Activated CD8-positive, alpha-beta memory T cell treated with anti-CD3 and anti-CD28 coated beads for 36 hours (primary cell): ENCODE results near the gene GPC3. TPM values are rescaled to one million over a fixed set of nuclear protein-coding genes. Genes with fewer than 3 reads are reported as not detected.
"Not testable (repeated sequence)": the region's sequence is repeated elsewhere in the genome, so short reads cannot be mapped to it uniquely, and the experiment has no call there.

ENCODE experiments used
- CTCF ChIA-PET: fragments of 350-600 bp; sonication (Branson Sonifier 250); formaldehyde crosslinking; loops from one replicate; lab custom pipeline; 2021; ENCODE audit warnings: antibody characterized with exemption; lab: Charles Lee
- POLR2A ChIA-PET: fragments of 350-600 bp; sonication (Branson Sonifier 250); formaldehyde crosslinking; loops from one replicate; lab custom pipeline; 2021; ENCODE audit warnings: antibody characterized with exemption; lab: Charles Lee
- total RNA-seq, 2 experiments: library from RNA; stranded (reverse); gene quantifications; one replicate each; pipeline ENCODE4 v1.2.3, GENCODE V29; 2021

The GPC3 gene
- total RNA-seq, 2 experiments from 2014 or later = not detected

DNA sequence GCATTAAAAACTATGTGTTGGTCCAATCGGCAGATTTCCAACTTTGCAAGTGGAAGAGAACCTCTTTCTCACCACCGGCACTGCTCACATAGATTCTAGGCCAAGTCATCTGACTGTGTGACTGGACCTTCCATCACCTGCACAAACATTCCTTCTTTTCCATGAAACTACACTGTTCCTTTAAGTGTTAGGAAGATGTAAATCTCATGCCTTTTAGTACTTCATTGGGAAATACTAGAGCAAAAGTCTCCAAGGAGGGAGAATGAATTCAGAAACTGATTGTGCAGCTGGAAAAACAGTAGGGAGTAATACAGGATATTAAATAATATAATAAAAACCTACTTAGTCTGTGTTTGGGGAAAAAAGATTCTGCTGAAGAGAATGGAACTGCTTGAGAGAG lies 238.2 kb downstream of the GPC3 start:
- ChIA-PET POLR2A (no interaction called here), CTCF (no interaction called here)

DNA sequence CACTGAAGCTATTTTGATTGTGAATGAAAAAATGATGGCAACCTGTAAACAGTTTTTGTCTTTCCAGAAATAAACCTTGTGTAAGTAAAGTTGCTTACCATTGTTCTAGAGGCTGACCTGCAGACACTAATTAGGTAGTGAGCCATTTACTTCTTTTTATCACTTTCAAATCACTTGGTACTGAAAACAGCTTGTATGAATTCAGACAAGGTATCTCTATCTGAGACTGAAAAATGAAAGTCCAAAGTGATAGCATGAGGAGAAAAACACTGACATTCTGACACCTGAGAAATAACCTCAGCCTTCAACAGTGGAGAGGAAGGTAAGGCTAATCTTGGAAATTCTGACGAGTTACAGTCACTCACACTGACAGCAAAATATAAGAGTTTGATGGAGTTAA lies 238.8 kb downstream of the GPC3 start:
- ChIA-PET CTCF (no interaction called here), POLR2A (no interaction called here)

DNA sequence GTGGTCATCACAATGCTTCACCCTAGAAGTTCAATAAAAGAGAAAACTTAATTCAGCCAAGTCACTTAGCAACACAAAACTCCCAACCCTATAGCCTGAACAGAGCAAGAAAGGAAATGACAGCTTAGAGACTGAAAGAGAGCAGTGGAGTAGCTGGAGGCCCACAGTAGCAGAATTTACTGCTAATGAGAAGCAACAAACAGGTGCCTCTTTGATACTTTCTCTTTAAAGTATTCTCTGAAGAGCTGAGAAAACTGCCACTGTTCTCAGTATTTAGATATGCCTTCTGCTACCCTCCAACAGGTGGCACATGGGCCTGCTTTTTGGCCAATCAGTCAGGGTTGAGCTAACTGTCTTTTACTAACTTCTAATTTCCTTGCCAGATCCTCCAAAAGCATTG lies 240.0 kb downstream of the GPC3 start:
- ChIA-PET POLR2A (no interaction called here), CTCF (no interaction called here)

DNA sequence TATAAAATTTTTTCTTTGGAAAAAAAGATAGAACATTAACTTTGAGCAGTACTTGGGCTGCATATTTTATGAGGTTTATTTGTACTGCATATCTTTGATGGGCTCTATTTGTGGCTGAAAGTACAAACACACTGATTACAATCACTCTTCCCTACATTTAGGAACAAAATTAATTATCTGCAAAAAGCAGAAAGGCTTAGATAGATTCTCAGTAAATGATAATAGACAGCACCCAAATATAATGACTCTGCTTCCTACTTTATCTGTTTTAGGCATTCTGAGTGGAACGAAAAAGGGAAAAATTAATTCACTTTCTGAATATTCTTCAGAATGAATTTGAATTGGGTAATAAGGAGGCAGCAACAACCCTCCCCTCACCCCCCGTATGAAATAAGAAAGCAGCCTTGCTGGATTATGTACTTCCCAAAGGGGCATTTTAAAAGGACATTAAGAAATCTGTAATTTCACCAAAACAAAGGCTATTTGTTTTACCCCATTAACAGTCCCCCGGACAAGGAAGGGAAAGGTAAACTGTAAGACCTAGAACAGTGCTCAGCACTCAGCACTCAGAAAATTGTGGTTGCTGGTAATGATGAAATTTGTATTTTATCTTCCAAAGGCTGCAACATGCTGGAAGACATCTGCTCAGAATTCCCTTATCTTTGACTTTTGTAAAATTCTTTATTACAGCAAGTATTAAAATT lies 242.6 kb downstream of the GPC3 start:
- ChIA-PET POLR2A (no interaction called here), CTCF (no interaction called here)

DNA sequence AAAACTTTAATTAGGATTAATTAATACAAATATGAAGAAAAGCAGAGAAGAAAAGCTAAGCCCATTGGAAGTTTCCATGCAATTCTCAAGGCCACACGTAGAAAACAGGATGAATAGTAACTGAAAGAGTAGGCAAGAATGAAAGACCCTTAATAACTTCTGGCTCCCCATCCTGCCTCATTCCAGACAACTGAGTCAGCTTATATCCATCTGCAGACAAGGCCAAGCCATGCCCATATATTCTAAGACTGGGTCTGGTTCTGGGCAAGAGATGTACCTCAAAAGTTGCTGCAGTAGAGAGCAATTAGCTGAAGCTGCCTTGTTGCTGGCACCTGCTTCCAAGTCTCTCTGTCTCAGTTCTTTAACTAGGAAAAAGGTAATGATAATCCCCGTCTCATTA lies 244.1 kb downstream of the GPC3 start:
- ChIA-PET CTCF (no interaction called here), POLR2A (no interaction called here)

DNA sequence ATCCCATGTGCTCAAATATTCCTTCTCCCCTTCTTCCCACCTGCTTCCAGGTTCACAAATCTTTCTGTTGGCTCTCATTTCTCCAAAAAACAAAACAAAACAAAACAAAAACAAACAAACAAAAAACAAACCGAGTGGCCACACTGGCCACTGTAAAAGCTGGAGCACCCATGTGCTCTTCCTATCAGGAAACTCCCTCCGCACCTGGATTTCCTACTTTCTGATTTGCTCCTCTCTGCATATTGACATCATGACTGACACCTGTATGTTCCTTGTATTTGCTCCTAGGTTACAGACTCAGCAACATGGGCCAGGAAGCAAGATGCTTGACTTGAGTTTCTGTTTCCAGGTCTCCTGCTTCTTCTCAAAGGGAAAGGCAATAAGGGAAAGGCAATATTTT lies 258.8 kb downstream of the GPC3 start:
- ChIA-PET CTCF (no interaction called here), POLR2A (no interaction called here)

DNA sequence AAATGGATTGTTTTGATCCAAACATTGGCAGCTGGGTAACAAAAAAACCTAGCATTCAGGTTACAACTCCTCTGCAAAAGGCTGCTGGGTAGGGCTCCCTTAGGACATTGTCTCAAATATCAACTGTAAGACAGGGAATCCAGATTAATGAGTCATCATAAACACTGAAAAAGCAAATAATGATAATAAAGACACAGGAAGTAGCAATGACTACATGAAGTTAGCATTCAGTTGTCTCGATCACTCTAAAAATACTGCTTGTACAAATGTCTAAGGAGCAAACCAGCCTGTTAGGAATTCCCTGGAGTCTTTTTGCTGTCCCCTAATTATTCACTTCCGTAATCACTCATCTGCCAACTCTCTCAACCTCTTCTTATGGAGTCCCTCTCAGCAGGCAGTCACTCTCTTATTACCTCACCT lies 259.2 kb downstream of the GPC3 start:
- ChIA-PET CTCF (no interaction called here), POLR2A (no interaction called here)

DNA sequence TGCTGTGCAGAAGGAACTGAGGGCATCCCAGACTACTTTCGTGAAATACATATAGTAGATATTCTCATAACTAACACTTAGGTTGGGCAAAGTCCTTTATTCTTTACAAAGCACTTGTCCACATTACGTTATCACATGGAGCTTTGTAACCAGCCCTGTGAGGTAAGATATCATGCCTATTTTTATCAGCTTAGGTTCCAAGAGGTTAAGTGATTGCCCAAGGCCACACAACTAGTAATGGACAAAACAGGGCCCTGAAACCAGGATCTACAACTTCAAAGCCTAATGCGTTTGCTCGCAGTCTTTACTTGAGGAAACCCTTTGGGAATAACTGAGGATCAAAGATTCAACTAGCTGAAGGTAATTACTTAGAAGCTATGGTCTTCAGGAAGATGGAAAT lies 261.5 kb downstream of the GPC3 start:
- POLR2A ChIA-PET = no interaction called here
- CTCF ChIA-PET = no interaction called here

DNA sequence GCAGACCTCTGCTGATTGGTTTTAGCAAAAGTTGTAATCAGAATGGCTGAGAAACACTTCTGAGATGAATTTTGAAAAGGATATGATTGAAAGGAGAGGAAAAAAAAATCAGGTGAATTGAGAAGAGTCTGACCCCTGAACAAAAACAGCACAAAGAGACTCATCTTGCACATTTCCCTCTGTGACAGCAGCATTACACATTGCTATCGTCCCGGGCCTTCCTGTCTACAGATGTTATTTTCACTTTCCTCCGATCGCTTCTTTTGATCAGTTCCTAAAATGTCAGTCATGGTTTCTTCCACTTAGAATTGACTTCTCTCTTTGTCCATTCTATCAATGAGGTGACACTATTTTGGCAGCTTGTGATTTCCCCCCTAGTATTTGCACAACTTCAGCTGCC lies 262.6 kb downstream of the GPC3 start:
- CTCF ChIA-PET = no interaction called here
- POLR2A ChIA-PET = no interaction called here

DNA sequence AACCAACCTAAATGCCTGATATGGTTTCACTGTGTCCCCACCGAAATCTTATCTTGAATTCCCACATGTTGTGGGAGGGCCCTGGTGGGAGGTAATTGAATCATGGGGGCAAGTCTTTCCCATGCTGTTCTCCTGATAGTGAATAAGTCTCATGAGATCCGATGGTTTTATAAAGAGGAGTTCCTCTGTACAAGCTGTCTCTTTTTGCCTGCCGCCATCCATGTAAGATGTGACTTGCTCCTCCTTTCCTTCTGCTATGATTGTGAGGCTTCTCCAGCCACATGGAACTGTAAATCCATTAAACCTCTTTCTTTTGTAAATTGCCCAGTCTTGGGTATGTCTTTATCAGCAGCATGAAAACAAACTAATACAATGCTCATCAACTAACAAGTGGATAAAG lies 265.1 kb downstream of the GPC3 start:
- POLR2A ChIA-PET, CTCF ChIA-PET: not testable (repeated sequence)

DNA sequence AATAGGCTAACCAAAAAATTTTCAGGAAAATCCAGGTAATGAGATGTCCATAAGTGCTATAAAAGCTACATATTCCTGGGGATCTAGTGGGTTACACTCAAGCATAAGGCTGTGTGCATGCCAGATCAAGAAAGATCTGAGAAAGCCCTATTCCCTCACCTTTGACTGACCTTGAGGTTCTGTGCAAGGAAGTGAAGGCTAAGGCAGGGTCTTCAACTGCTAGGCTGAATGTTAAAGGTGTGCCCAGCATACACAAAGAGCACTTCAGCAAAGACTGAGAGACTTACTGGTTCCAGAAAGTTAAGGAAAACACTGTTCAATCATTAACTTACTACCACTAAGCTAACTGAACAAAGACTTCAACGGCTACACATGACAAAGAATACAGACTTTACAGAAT lies 269.7 kb downstream of the GPC3 start:
- CTCF ChIA-PET = no interaction called here
- POLR2A ChIA-PET = no interaction called here

DNA sequence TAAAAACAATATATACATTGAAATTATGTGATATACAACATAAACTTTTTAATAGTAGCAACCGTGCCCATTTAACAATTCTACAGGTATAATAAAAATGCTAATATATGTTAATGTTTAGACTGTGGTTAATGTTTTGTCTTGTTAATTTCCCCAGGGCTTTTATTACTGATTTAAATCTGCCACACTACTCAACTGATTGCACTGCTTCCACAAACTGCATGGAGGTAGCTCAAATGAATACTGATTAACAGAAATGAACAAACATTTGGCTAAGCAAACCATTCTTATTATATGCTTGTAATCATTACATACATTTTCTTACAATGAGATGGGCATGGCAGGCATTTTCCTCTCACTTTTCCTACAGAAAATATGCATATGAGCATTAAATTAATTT lies 275.9 kb downstream of the GPC3 start:
- ChIA-PET CTCF (no interaction called here), POLR2A (no interaction called here)

DNA sequence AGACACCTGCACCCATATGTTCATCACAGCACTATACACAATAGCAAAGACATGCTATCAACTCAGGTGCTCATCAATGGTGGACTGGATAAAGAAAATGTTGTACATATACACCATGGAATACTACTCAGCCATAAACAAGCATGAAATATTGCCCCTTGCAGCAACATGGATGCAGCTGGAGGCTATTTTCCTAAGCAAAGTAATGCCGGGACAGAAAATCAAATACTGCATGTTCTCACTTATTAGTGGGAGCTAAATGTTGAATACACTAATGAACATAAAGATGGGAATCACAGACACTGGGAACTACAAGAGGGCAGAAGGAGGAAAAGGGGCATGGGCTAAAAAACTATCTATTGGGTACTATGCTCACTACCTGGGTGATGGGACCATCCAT lies 278.5 kb downstream of the GPC3 start:
- ChIA-PET CTCF (no interaction called here), POLR2A (no interaction called here)

DNA sequence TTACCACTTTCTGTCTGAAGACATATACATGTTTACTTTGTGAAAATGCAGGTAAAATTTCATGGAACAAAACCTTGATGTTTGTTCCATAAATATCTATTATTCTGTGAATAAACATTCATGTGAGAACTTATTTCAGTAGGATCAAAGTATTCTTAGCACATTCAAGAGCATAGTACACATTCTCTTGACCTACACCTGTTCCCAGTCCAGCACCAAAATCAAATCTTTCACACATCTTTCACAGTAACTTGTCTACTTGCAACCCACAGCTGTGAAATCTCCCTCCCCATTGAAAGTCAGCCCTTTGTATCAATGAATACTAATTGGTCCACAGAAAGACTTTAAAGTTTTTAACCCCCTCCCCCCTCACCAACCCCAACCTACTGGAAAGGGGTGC lies 283.2 kb downstream of the GPC3 start:
- ChIA-PET POLR2A (no interaction called here), CTCF (no interaction called here)

DNA sequence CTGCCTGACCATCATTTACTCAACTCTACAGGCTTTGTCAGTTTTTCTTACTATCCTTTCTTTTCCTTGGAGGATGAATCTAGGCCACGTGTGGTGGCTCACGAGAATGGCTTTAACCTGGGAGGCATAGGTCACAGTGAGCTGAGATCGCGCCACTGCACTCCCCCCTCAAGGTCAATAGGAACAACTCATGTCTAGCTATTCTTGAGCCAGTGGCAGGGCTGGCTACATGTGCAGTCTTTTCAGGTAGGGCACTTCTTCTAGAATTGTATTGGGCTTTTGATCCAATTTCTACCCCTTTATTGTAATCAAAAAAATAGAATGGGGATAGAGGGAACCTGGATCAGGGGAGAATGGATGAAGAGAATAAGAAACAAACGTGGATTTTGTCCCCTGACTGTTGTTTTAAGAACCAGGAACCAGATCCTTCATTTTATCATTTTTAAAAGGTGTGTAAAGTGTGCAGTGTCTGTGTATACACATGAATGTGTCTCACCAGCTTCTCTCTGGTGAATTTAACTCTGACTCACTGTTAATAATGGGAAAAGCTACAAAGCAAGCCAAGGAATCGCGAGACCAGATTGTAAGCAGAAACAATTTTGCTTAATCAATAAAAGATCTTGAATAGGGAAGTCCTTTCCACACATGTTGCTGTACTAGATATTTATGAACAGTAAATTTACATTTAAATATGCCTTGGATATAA lies 286.2 kb downstream of the GPC3 start:
- CTCF ChIA-PET = no interaction called here
- POLR2A ChIA-PET = no interaction called here

DNA sequence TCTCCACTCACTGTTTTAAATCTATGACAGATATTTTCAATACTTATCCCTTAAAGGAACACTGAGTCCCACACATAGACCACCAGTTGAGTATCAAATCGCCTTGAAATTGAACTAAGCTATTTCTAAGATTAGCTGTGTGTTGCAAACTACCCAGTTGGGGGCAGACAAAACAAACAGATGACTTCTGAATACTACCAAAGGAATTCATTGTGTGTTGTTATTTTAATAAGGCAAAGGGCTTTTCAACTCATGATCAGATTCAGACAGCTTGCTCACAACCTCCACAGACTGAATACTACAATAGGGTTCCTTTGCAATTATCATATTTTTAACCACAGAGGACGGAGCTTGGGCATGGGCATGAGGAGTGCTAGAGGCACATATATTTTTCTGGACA lies 287.1 kb downstream of the GPC3 start:
- ChIA-PET CTCF (no interaction called here), POLR2A (no interaction called here)

DNA sequence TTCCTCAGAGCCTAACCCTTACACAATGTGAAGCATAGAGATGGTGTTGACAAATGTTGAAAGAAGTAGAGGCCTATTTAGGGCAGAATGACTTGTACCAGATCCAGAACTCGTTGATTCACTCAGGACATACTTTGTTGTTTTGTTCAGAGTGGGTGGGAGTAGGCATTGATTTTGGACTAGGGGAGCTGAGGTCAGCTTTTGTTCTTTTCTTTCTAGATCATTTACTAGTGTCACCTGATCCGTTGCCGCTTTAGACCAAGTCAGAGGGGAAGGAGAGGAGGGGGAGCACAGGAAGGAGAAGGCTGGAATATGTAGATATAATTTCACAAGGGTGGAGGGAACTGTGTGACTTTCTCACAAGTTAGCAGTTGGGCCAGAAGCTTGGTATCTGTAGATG lies 287.7 kb downstream of the GPC3 start:
- ChIA-PET POLR2A (no interaction called here), CTCF (no interaction called here)

DNA sequence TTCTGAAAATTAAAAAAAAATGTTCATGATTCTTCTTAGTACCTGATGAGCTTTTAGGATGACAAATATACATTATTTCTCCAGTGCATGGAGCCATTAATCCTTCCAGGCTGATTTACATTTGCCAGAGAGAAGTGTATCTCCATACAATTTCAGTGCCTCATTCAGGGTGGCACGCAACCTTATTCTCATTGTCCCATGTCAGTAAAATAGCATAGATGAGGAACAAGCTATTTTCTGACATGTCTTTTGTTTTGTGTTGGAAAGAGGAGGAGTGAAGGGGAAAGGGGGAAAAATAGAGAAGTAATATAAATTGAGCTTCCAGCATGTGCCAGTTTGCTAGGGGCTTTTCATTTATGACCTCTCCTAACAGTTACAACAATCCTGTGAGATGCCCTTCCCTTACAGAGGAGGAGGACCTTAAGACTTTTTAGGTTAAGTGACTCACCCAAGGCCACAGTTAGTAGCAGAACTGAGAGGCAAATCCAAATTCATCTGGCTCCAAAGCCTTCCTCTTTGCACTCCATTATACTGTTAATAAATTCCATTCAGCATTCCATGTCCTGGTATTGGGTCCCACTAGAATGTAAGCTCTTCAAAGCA lies 295.3 kb downstream of the GPC3 start:
- ChIA-PET CTCF (no interaction called here), POLR2A (no interaction called here)

DNA sequence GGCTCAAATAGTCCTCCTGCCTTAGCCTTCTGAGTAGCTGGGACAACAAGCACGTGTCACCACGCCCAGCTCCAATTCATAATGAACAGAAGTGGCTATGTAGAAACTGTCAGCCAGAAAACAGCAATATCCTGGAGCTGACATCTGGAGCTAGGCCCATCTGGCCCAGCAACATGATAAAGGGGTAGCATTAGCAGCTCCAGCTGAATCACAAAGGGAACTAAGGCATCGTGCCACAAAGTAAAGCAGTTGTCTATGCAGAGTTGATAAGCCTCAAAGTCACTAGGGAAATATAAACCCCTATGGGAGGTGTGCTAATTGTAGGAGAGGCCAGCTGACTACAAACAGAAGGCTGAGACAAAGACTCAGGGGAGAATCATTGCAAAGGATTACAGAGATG lies 299.6 kb downstream of the GPC3 start:
- POLR2A ChIA-PET = no interaction called here
- CTCF ChIA-PET = no interaction called here

DNA sequence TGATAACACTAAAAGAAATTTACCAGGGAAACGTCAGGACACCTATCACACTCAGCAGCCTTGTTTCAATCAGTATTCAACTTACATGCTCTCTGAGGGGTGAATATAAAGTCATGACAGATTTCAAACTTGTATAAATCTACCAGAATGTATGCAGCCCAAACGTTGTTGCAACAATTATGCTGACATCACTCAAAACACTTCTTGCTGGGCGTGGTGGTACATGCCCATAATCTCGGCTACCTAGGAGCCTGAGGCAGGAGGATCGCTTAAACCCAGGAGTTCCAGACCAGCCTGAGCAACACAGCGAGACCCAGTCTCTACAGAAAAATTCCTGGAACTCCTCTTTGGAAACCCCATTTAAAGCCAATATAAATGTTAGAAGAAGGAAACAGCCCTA lies 303.5 kb downstream of the GPC3 start:
- POLR2A ChIA-PET = no interaction called here

DNA sequence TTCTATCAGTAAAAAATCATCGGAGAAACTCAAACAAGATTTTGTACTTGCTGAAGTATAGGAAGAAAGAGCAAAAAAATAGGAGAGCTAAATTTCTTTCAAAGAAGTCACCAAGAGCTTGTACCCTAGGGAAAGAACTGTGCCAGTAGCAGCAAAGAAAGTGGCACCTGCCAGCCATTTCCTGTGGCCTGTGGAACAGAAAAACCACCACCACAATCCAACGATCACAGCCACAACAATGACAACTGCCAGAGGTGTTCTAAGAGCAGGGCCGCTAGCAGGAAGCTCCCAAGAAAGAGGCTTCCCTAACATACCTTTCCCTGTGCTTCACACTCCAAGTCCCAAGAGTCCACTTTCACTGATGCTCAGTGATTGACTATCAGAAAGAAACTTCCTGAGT lies 304.0 kb downstream of the GPC3 start:
- ChIA-PET CTCF (no interaction called here), POLR2A (no interaction called here)

More for the DNA sequence above, 303.5 kb downstream of the GPC3 start:
- CTCF ChIA-PET = no interaction called here
